Left lung (tissue), 10 donors: ENCODE data around the gene CACNA1A. TPM values are rescaled to one million over a fixed set of nuclear protein-coding genes. Genes with fewer than 3 reads are reported as not detected.

ENCODE experiments used
- ATAC-seq: fragments of 200-7000 bp; cut with Tn5 transposase; one replicate; pipeline ENCODE4 v1.9.1; 2020; ENCODE audit warnings: moderate library complexity
- DNase-seq, 4 donors: peaks; one replicate each; pipeline ENCODE4 v3.0.0-alpha.2; 2013 to 2020
- H3K27ac ChIP-seq, 2 donors: fragments of 200-600 bp; sonication (generic) in 1 of 2; one replicate each; pipeline versions ENCODE4 v1.5.0 to v1.8.0; 2020 to 2021
- H3K27me3 ChIP-seq, 2 donors: fragments of 200-600 bp; sonication (generic) in 1 of 2; one replicate each; pipeline versions ENCODE4 v1.5.0 to v1.8.0; 2020 to 2021
- H3K36me3 ChIP-seq, 2 donors: fragments of 200-600 bp; sonication (generic) in 1 of 2; one replicate each; pipeline versions ENCODE4 v1.5.0 to v1.8.0; 2020 to 2021
- H3K4me1 ChIP-seq, 2 donors: fragments of 200-600 bp; one replicate each; pipeline ENCODE4 v1.8.0; 2021
- H3K4me3 ChIP-seq, 2 donors: fragments of 200-600 bp; sonication (generic) in 1 of 2; one replicate each; pipeline versions ENCODE4 v1.5.0 to v1.8.0; 2020 to 2021; ENCODE audit warnings: mild to moderate bottlenecking in 1 of 2
- H3K9me3 ChIP-seq, 2 donors: fragments of 200-600 bp; sonication (generic) in 1 of 2; one replicate each; pipeline versions ENCODE4 v1.5.0 to v1.8.0; 2020 to 2021
- intact Hi-C, 2 donors: fragments of 100-400 bp; cut with DNase I; formaldehyde crosslinking; loops; one replicate each; pipeline versions ENCODE4 v1.11.2 to v1.14.2; 2022
- polyA plus RNA-seq, 6 donors: library from polyadenylated mRNA; unstranded; fragments of 120-200 nt; gene quantifications; one replicate each; pipeline ENCODE4 v1.2.1, GENCODE V29; 2013; ENCODE audit not compliant: insufficient read length in 6 of 6
- total RNA-seq, 2 donors: library from RNA; stranded (reverse); fragmentation: NEBNext Ultra II Directional; extraction: Animal tissue kit (Norgen Biotek cat#: 25700); gene quantifications; one replicate each; pipeline ENCODE4 v1.2.1, GENCODE V29; 2021
- TF ChIP-seq, protein P1 (sequence below), 2 donors: fragments of 200-600 bp; sonication (generic) in 1 of 2; IDR thresholded peaks; one replicate each; pipeline versions ENCODE4 v1.5.0 to v1.8.0; 2021; ENCODE audit warnings: antibody characterized with exemption in 2 of 2
- donor health status: DM: no; HTN: yes; CAD: no.
- donor health status: DM: no; HTN: no; CAD: no.

CACNA1A gene
- total and polyA plus RNA-seq, 8 donors, result 0.20 to 5.4 (median 3.9) TPM

- Histone ChIP-seq H3K4me1 (no peaks in the 10 kb centered on the region), H3K4me3 (no peak overlapping the region), H3K36me3 (no peaks in the 10 kb centered on the region), H3K9me3 (peaks cover 0 to 40% of the 10 kb centered on the region in 2 donors), H3K27ac (no peak overlapping the region), H3K27me3 (no peaks in the 10 kb centered on the region)
- intact Hi-C loops, result no loop called here
- TF ChIP-seq, protein P1, sequence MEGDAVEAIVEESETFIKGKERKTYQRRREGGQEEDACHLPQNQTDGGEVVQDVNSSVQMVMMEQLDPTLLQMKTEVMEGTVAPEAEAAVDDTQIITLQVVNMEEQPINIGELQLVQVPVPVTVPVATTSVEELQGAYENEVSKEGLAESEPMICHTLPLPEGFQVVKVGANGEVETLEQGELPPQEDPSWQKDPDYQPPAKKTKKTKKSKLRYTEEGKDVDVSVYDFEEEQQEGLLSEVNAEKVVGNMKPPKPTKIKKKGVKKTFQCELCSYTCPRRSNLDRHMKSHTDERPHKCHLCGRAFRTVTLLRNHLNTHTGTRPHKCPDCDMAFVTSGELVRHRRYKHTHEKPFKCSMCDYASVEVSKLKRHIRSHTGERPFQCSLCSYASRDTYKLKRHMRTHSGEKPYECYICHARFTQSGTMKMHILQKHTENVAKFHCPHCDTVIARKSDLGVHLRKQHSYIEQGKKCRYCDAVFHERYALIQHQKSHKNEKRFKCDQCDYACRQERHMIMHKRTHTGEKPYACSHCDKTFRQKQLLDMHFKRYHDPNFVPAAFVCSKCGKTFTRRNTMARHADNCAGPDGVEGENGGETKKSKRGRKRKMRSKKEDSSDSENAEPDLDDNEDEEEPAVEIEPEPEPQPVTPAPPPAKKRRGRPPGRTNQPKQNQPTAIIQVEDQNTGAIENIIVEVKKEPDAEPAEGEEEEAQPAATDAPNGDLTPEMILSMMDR (IDR thresholded peaks at IDR 0.05), result no peak
- no peak for ATAC-seq
- no peak for DNase-seq
Observed at GRCh38 chr19:13447978-13448377, 58.3 kb downstream of the CACNA1A start.

DNA sequence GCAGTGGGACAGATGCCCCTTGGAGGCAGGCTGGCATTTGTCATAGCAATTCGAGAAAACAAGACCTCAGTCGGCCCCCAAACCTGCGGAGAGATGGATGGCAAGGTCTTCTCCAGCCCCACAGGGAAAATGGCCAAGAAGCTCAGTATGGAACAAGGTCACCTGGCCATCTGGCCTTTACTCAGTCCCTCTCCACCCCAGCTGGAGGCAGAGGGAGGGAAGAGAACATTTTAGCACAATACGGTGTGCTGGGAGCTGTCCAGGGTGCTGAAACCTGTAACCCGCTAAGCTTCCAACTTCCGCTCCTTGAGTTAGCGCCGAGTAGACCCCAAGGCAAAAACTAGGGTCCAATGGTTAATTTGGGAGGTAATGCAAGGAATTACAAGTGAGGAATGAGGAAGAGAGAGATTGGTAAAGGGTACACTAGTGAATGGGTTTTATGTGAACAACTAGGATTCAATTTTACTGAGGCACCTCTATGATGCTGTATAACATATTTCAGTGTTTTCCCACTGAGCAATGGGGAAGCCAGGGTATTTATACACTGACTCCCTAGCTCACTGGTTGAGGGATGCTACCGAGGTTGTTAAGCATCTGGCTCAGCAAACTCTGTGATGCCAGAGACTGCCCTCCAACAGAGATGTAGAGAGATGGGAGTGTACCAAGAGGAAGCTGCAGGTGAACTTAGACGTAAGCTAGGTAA lies 64.3 kb downstream of the CACNA1A start:
- no peaks in the 10 kb centered on the region for H3K27me3 ChIP-seq
- DNase-seq (peak in 2 of 4 donors; percentile 44 to 48), ATAC-seq (peak; percentile 59)
- intact Hi-C loops, result no loop called here
- no peaks in the 10 kb centered on the region for H3K9me3 ChIP-seq
- H3K27ac ChIP-seq, result no peak overlapping the region
- H3K4me1 ChIP-seq, result no peaks in the 10 kb centered on the region
- H3K4me3 ChIP-seq, result no peak overlapping the region
- TF ChIP-seq, protein P1 (IDR thresholded peaks at IDR 0.05), result no peak
- no peaks in the 10 kb centered on the region for H3K36me3 ChIP-seq

DNA sequence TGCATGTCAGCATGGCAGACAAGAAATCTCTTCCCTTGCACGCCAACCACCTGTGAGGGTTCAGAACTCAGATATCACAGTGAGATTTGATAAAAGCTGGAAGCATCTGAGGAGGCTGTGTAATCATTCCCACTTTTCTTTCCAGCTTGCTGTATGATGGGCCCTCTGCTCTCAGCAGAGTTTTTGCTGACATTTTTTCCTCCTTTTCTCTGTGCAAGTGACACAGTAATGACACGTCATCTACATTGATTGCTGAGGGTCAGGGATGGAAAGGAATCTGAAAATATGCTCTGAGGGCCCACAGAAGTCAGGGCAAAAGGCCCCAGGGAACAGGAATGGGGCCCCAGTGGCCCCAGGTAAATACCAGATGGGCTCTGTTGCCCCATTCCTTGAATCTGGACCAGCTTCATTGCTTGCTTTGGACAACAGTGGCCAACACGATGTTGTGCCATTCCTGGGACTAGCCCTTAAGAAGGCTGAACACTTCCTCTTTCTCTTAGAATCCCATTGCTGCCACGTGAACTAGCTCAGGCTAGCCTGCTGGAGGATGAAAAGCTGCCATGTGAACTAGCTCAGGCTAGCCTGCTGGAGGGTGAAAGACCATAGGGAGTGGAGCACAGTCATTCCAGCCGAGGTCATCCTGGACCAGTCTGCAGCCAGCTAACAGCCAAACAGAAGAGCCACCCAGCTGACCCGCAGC lies 68.2 kb downstream of the CACNA1A start:
- intact Hi-C loops, result no loop called here
- Histone ChIP-seq H3K4me1 (no peaks in the 10 kb centered on the region), H3K9me3 (no peaks in the 10 kb centered on the region), H3K27me3 (no peaks in the 10 kb centered on the region), H3K4me3 (no peak overlapping the region), H3K36me3 (no peaks in the 10 kb centered on the region), H3K27ac (no peak overlapping the region)
- DNase-seq, result no peak
- TF ChIP-seq, protein P1 (IDR thresholded peaks at IDR 0.05), result no peak
- ATAC-seq, result no peak

DNA sequence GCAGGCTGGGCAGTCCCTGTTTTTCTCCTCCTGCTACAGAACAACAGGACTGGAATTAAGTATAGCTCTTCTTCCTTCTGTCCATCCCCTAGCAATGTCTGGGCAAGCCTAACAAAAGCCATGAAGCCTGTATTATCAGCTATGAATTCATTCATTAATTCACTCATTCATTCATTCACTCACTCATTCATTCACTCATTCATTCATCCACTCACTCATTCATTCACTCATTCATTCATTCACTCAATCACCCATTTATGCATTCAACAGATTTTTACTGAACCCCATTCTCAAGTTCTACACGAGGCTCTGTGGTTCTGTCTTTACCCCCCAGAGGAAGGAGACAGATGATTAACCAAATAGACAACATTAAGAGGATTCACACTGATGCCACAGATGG lies 69.9 kb downstream of the CACNA1A start:
- Histone ChIP-seq H3K36me3 (no peaks in the 10 kb centered on the region), H3K9me3 (no peaks in the 10 kb centered on the region), H3K27me3 (no peaks in the 10 kb centered on the region), H3K27ac (no peak overlapping the region), H3K4me3 (no peak overlapping the region), H3K4me1 (no peaks in the 10 kb centered on the region)
- TF ChIP-seq, protein P1 (IDR thresholded peaks at IDR 0.05), result no peak
- intact Hi-C loops, result no loop called here
- DNase-seq (no peak), ATAC-seq (no peak)

GRCh38 chr19:13430790-13431582 lies 75.3 kb downstream of the CACNA1A start:
- Histone ChIP-seq H3K4me3 (no peak overlapping the region), H3K36me3 (no peaks in the 10 kb centered on the region), H3K4me1 (no peaks in the 10 kb centered on the region), H3K27ac (no peak overlapping the region), H3K9me3 (peaks cover 0 to 3% of the 10 kb centered on the region in 2 donors), H3K27me3 (peaks cover 0 to 17% of the 10 kb centered on the region in 2 donors)
- TF ChIP-seq, protein P1 (IDR thresholded peaks at IDR 0.05), result peak; percentile 47 to 54
- intact Hi-C loops, result no loop called here
- DNase-seq (peak in 1 of 4 donors; percentile 11), ATAC-seq (peak; percentile 81)
